MM.1S (cell line): ENCODE data around the gene PRKCZ.

Experiments
- EZH2phosphoT487 ChIP-seq: fragments of 300-600 bp; sonication (generic); IDR thresholded peaks from 2 replicates; pipeline ENCODE4 v1.6.1; 2018; ENCODE audit warnings: antibody characterized with exemption, low read length
- TF ChIP-seq, protein P1 (sequence below): fragments of 300-600 bp; sonication (generic); IDR thresholded peaks from 2 replicates; pipeline ENCODE4 v1.5.1; 2016; ENCODE audit warnings: antibody characterized with exemption, low read length, mixed read lengths

DNA sequence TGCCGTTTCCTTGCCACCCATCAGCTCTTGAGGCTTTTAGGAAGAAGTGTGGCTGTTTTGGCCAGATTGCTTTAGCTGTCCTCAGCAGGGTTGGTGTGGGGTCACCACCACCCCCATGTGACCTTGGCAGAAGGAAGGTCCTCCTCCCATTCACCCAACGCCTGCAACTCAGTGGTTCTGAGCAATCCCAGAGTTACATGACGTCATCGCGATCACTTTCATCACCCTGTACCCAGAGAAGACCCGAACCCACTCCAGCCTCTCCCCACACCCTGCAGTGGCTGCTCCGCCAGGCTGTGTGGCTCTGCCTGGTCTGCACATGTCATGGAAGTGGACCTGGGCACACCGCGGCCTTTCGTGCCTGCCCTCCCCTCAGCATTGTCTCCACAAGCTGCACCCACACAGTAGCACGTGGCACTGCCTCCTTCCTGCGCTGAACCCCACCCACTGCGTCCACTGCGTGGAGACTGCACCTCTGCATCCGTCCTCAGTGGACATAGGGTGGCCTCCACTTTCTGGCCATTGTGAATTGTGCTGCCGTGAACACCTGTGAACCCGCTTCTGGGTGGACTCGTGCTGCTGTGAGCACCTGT, 127.8 kb downstream of the PRKCZ start:
- TF ChIP-seq EZH2phosphoT487 = no peak
- TF ChIP-seq, protein P1, sequence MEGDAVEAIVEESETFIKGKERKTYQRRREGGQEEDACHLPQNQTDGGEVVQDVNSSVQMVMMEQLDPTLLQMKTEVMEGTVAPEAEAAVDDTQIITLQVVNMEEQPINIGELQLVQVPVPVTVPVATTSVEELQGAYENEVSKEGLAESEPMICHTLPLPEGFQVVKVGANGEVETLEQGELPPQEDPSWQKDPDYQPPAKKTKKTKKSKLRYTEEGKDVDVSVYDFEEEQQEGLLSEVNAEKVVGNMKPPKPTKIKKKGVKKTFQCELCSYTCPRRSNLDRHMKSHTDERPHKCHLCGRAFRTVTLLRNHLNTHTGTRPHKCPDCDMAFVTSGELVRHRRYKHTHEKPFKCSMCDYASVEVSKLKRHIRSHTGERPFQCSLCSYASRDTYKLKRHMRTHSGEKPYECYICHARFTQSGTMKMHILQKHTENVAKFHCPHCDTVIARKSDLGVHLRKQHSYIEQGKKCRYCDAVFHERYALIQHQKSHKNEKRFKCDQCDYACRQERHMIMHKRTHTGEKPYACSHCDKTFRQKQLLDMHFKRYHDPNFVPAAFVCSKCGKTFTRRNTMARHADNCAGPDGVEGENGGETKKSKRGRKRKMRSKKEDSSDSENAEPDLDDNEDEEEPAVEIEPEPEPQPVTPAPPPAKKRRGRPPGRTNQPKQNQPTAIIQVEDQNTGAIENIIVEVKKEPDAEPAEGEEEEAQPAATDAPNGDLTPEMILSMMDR = no peak
